Measurements from ENCODE around the gene PABPN1L.

GRCh38 chr16:88875703-88876234 is 9.3 kb upstream of the PABPN1L start:
- TF ChIP-seq KDM2B (CRISPR knock-in tag; IDR thresholded peaks at IDR 0.05) (no peak), EGR1 (conservative IDR thresholded peaks at IDR 0.05) (no peak), CTCF (IDR thresholded peaks at IDR 0.05 in 2 of 3, conservative IDR thresholded peaks at IDR 0.05 in 1 of 3; ENCODE audit: insufficient read depth in 2 of 3, low read depth in 1 of 3, low read length in 3 of 3) (no peak)

Data from K562 (cell line).